Endometrial microvascular endothelial cells (primary cell): ENCODE measurements around the gene MICAL3. TPM values are rescaled to one million over a fixed set of nuclear protein-coding genes. Genes with fewer than 3 reads are reported as not detected.

Experiments used
- in situ Hi-C: cut with HindIII; loops from 2 replicates; pipeline ENCODE4 v1.10.0; 2017; ENCODE audit warnings: low sequenced_read_pairs, low pct_unique_long_range_greater_than_20kb; ENCODE audit errors: inconsistent ontology term
- total RNA-seq: library from RNA; depleted of rRNA; stranded (reverse); fragments of >200 nt; gene quantifications from one replicate; pipeline ENCODE4 v1.2.3, GENCODE V29; 2015; ENCODE audit errors: inconsistent ontology term

Gene MICAL3
- total RNA-seq, 1 donor from 2014 or later = 20.0 TPM

GRCh38 chr22:17853073-17853472, 171.3 kb downstream of the MICAL3 start:
- in situ Hi-C loops = no loop called here

DNA sequence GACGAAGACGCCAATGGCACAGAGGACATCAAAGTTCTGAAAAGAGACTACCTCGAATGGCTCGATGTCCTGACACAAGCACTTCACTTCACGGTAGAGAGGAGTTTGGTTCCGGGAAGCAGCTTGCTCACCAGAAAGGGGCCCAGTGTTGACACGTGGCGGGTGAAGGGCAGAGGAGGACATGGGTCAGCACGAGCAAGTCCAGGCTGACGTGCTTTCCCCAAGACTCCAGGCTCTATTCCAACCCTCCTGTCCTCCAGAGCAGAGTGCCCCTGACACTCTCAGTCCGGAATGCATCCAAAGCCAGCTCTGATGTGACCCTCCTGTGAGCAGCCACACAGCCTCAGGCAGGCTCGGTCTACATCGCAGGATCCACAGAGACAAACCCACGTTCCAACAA, 172.6 kb downstream of the MICAL3 start:
- in situ Hi-C loops = no loop called here

- in situ Hi-C loops = no loop called here
These were observed 176.8 kb downstream of the MICAL3 start for GRCh38 chr22:17847360-17848078.

DNA sequence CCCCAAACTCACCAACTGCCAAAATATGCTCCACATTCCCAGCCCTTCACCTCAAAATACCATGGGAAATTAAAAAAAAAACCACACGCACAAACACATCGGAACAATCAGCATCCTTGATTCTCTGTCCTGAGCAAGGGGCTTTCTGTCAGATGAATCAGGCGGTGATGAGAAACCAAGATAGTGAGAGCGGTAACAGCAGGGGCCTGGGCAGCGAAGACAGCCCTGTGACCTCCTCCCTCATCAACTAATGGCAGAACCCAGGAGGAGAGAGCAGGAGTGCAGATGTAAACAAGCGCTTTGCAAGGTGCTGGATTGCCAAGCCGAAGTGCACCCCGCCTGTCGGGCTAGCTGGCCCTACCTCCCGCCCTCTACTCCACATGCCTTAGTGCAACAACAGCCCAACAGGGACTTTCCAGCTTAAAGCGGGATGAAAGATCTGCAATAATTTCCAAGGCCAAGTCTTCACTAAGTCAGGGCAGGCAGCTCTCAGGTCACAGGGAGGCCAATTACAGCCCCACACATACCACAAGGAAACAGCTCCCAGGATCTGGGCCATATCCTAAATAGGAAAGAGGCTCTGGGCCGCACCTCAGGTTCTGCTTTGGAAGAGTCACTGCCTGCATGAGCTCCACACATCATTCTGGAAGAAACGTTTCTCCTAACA, 177.9 kb downstream of the MICAL3 start:
- in situ Hi-C loops = no loop called here

DNA sequence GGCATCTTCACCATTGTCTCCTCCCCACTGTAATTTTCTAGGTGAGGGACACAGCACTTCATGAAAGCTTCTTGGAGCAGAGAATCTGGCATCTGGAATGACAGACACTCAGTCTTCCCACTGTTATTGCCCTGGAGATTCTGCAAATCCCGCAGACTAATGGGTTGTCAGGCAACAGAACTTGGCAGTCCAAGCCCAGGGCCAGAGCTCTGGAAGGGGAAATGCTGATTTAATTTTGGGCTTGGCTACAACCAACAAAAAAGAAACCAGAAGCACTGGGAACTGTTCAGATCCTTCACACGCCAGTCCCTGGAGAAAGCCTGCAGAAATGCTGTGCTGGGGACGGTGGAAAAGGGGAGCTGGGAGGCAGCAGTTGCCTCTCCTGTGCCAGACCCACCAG, 178.6 kb downstream of the MICAL3 start:
- in situ Hi-C loops = no loop called here

- in situ Hi-C loops = no loop called here
These were observed 179.0 kb downstream of the MICAL3 start for GRCh38 chr22:17845327-17845726.

GRCh38 chr22:17844150-17844549, 180.2 kb downstream of the MICAL3 start:
- in situ Hi-C loops = no loop called here

DNA sequence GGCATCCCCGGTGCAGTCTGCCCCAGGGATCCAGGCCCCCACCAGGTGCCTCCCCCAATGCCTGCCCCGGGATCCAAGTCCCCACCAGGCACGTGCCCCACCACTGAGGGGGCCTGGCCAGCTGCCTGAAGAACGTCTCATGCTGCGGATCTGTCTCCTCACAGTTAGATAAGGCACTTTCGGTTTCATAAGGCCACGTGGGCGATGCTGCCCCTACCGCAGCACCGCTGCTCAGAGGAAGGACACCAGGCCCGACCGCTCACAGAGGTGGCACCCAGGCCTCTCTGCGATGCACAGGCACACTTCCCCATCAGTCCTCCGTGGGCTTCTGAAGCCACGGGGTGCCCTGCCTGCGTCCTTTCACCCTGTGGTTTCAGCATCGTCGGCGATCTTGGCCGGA, 182.0 kb downstream of the MICAL3 start:
- in situ Hi-C loops = no loop called here

- in situ Hi-C loops = no loop called here
These were observed 182.5 kb downstream of the MICAL3 start for GRCh38 chr22:17841836-17842235.

GRCh38 chr22:17838180-17838865, 186.0 kb downstream of the MICAL3 start:
- in situ Hi-C loops = no loop called here

GRCh38 chr22:17836992-17837742, 187.2 kb downstream of the MICAL3 start:
- in situ Hi-C loops = no loop called here

DNA sequence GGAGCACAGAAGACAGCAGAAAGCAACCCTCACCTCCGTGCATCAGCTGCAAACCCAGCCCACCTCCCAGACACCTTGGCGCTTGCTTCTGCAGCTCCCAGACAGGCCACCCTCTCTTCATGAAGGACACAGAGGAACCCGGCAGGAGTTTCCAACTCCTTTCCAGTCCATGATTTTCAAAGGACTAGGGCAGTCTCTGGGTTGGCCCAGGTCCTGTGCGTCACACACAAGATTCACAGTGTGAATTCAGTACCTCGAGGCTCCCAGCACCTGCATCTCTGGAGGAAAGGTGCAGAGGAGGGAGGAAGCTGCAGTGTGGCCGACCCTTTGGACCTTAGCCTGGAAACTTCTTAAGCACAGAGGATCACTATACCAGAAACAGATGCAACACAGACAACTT, 189.1 kb downstream of the MICAL3 start:
- in situ Hi-C loops = no loop called here

- in situ Hi-C loops = no loop called here
These were observed 190.9 kb downstream of the MICAL3 start for GRCh38 chr22:17833489-17833888.

DNA sequence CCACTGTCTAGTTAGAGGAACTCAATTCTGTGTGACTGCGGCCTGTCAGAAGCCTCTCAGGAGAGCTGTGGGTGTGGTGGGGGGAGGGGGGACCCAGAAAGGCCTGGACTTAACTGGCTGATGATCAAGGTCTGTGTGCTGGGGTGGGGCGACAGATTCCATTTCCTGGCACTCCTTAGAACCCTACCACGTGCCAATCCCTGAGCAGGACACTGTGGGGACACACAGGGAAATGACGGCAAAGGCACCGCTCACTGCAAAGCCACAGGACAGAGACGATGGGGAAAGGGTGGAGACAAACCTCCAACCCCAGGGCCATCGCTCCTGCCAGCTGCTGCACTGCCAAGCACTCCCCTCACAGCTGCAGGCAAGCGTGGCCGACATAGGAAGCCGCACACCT, 191.7 kb downstream of the MICAL3 start:
- in situ Hi-C loops = no loop called here

DNA sequence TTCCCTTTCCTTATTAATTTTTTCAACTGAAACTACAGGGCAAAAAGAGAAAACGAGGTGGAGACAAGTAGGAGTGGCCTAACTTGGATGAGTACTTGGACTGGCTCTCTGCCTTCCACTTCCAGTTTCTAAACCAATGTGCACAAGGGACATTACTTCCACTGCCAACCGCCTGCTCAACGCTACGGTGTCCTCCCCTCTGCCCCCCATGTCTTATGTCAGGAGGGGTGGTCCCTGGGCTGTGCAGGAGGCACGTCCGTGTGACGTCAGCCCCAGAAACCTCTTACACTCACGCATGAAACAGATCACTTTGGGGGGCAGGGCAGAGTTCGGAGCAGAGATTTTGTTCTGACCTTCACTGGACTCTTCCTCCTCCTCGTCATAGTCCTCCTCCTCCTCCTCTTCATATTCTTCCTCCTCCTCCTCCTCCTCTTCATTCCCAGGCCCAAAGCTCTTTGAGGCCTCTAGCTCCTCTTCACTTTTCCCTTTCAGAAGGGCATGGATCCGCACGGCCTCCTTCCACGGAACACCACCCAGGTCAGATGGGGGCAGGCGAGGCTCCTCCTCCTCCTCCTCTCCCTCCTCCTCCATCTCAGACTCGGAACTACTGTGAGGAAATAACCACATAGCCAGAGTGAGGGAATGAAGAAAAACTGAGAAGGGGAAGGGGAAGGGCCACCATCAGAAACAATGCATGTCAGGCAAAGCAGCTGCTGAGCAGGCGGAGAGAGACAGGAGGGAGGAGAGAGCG, 192.7 kb downstream of the MICAL3 start:
- in situ Hi-C loops = no loop called here

- in situ Hi-C loops = no loop called here
These were observed 194.1 kb downstream of the MICAL3 start for GRCh38 chr22:17830043-17830961.

GRCh38 chr22:17829695-17830042, 194.7 kb downstream of the MICAL3 start:
- in situ Hi-C loops = no loop called here

GRCh38 chr22:17828502-17829080, 195.8 kb downstream of the MICAL3 start:
- in situ Hi-C loops = no loop called here
